GM12878 (cell line): Measurements from ENCODE around the gene ARRDC4.

ENCODE experiments used
- NFXL1 ChIP-seq: fragments of 450-650 bp; IDR thresholded peaks from 2 replicates; pipeline ENCODE4 v1.6.1; 2017; ENCODE audit warnings: antibody characterized with exemption, mild to moderate bottlenecking, borderline replicate concordance
- POLR2A ChIP-seq: IDR thresholded peaks from 2 replicates; pipeline ENCODE4 v1.6.1; 2011; ENCODE audit warnings: low read depth, mild to moderate bottlenecking, low read length
- RFX5 ChIP-seq: IDR thresholded peaks from 2 replicates; pipeline ENCODE4 v1.6.1; 2011; ENCODE audit warnings: low read depth, low read length, improper control_type of control experiment
- TARDBP ChIP-seq: IDR thresholded peaks from 2 replicates; pipeline ENCODE4 v1.6.1; 2016; ENCODE audit warnings: borderline replicate concordance
- TF ChIP-seq, protein P1 (sequence below), 3 experiments: IDR thresholded peaks in 2 of 3; conservative IDR thresholded peaks in 1 of 3; 2 replicates each; pipeline ENCODE4 v1.5.1; 2011; ENCODE audit warnings: low read depth in 3 of 3, low read length in 3 of 3, mild to moderate bottlenecking in 3 of 3, control low read depth in 2 of 3, moderate library complexity in 2 of 3, inconsistent platforms in 1 of 3, mixed read lengths in 1 of 3; ENCODE audit not compliant: control insufficient read depth in 2 of 3, insufficient read depth in 1 of 3; ENCODE audit errors: extremely low read depth in 1 of 3
- TF ChIP-seq, protein P2 (sequence below): IDR thresholded peaks from 2 replicates; pipeline ENCODE4 v1.6.1; 2011; ENCODE audit warnings: low read depth, mild to moderate bottlenecking, low read length, moderate library complexity, borderline replicate concordance; ENCODE audit errors: extremely low read depth

DNA sequence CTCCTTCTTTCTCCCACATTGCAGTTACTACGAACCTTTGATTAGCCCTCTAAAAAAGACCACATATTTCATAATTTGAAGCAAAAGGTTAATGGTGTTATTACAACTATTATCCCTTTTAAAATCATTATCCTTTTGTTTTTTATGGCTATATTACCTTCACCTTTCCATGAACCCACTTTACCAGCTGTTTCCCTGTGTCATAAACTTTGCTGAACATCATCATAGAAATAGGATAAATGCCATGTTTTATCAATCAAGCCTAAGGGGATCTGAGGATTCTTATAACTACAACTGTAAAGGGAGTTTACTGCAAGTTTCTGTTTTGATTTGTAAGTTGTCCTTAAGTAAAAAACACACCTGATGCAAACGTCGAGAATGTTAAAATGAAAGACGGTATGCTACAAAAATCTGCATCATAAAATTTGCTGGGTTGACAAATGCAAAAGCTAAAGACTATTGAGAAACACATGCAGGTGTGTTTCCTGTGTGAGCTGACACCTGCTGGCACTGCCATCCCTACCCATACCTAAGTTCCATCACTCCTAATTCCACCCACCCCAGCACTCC is 39.1 kb upstream of the ARRDC4 start:
- TF ChIP-seq, protein P1, sequence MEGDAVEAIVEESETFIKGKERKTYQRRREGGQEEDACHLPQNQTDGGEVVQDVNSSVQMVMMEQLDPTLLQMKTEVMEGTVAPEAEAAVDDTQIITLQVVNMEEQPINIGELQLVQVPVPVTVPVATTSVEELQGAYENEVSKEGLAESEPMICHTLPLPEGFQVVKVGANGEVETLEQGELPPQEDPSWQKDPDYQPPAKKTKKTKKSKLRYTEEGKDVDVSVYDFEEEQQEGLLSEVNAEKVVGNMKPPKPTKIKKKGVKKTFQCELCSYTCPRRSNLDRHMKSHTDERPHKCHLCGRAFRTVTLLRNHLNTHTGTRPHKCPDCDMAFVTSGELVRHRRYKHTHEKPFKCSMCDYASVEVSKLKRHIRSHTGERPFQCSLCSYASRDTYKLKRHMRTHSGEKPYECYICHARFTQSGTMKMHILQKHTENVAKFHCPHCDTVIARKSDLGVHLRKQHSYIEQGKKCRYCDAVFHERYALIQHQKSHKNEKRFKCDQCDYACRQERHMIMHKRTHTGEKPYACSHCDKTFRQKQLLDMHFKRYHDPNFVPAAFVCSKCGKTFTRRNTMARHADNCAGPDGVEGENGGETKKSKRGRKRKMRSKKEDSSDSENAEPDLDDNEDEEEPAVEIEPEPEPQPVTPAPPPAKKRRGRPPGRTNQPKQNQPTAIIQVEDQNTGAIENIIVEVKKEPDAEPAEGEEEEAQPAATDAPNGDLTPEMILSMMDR (IDR thresholded peaks at IDR 0.05 in 2 of 3, conservative IDR thresholded peaks at IDR 0.05 in 1 of 3; ENCODE audit: control insufficient read depth in 2 of 3, extremely low read depth in 1 of 3, insufficient read depth in 1 of 3, low read depth in 3 of 3, low read length in 3 of 3) = no peak
- TF ChIP-seq TARDBP = no peak
- no peak for TF ChIP-seq RFX5
- no peak for TF ChIP-seq POLR2A
- no peak for TF ChIP-seq NFXL1
- TF ChIP-seq, protein P2, sequence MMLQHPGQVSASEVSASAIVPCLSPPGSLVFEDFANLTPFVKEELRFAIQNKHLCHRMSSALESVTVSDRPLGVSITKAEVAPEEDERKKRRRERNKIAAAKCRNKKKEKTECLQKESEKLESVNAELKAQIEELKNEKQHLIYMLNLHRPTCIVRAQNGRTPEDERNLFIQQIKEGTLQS = no peak
